Spleen (tissue), 11 donors: ENCODE data around the gene TPPP. TPM values are rescaled to one million over a fixed set of nuclear protein-coding genes. Genes with fewer than 3 reads are reported as not detected.

Experiments used
- DNase-seq: peaks from one replicate; pipeline ENCODE4 v3.0.0-alpha.2; 2020
- H3K27ac ChIP-seq, 8 donors: fragments of 200-600 bp; sonication (generic) in 7 of 8; 1 replicate in 4 of 8; 2 replicates in 4 of 8; pipeline versions ENCODE4 v1.5.0 to v1.8.0; 2016 to 2021; ENCODE audit warnings: inconsistent platforms in 4 of 8, mild to moderate bottlenecking in 4 of 8, moderate library complexity in 1 of 8
- H3K27me3 ChIP-seq, 7 donors: fragments of 200-600 bp; sonication (generic) in 6 of 7; replicated peaks in 1 of 7; 1 replicate in 4 of 7; 2 replicates in 3 of 7; pipeline versions ENCODE4 v1.5.0 to v1.8.0; 2016 to 2021; ENCODE audit warnings: inconsistent platforms in 3 of 7, mild to moderate bottlenecking in 1 of 7
- H3K36me3 ChIP-seq, 6 donors: fragments of 200-600 bp; sonication (generic) in 5 of 6; 1 replicate in 4 of 6; 2 replicates in 2 of 6; pipeline versions ENCODE4 v1.5.0 to v1.8.0; 2016 to 2021; ENCODE audit warnings: inconsistent platforms in 2 of 6
- H3K4me1 ChIP-seq, 6 donors: fragments of 200-600 bp; sonication (generic) in 5 of 6; 1 replicate in 3 of 6; 2 replicates in 3 of 6; pipeline versions ENCODE4 v1.5.0 to v1.8.0; 2016 to 2021; ENCODE audit warnings: inconsistent platforms in 3 of 6
- H3K4me3 ChIP-seq, 8 donors: fragments of 200-600 bp; sonication (generic) in 7 of 8; 1 replicate in 4 of 8; 2 replicates in 4 of 8; pipeline versions ENCODE4 v1.5.0 to v1.8.0; 2016 to 2021; ENCODE audit warnings: inconsistent platforms in 4 of 8, mild to moderate bottlenecking in 4 of 8, moderate library complexity in 2 of 8
- H3K9me3 ChIP-seq, 8 donors: fragments of 200-600 bp; sonication (generic) in 7 of 8; 1 replicate in 4 of 8; 2 replicates in 4 of 8; pipeline versions ENCODE4 v1.5.0 to v1.8.0; 2016 to 2021; ENCODE audit warnings: inconsistent platforms in 4 of 8
- CTCF ChIP-seq, 11 experiments: fragments of 200-600 bp in 7 of 11; fragments of 450-650 bp in 4 of 11; sonication (generic) in 4 of 11; IDR thresholded peaks in 8 of 11; conservative IDR thresholded peaks in 3 of 11; 1 replicate in 7 of 11; 2 replicates in 4 of 11; pipeline versions ENCODE4 v1.4.0 to v1.8.0; 2016 to 2021; ENCODE audit warnings: antibody characterized with exemption in 11 of 11, inconsistent platforms in 4 of 11, mild to moderate bottlenecking in 1 of 11
- POLR2A ChIP-seq, 3 donors: fragments of 450-650 bp; IDR thresholded peaks; one replicate each; pipeline ENCODE4 v1.5.1; 2017; ENCODE audit warnings: antibody characterized with exemption in 3 of 3, mild to moderate bottlenecking in 1 of 3
- POLR2AphosphoS5 ChIP-seq, 3 donors: sonication (generic); formaldehyde crosslinking; IDR thresholded peaks; one replicate each; pipeline ENCODE4 v1.5.1; 2017; ENCODE audit warnings: antibody characterized with exemption in 3 of 3
- WGBS, 5 donors: extraction: QIAGEN DNeasy Blood & Tissue Kit in 3 of 5; methylation state at CpG; one replicate each; pipeline versions ENCODE4 v1.1.5 to v1.1.7; 2013 to 2018; 5-methylcytosine and 5-hydroxymethylcytosine counted together
- intact Hi-C: fragments of 100-400 bp; cut with DNase I; formaldehyde crosslinking; loops from one replicate; pipeline ENCODE4 v1.15.0; 2023; ENCODE audit warnings: low total_unique reads
- polyA plus RNA-seq, 3 donors: library from polyadenylated mRNA; stranded (reverse); fragments of 200-250 nt; gene quantifications; one replicate each; pipeline ENCODE4 v1.2.1, GENCODE V29; 2013
- total RNA-seq, 7 donors: library from RNA; depleted of rRNA in 3 of 7; stranded (reverse); fragments of >200 nt in 3 of 7; fragmentation: NEBNext Ultra II Directional in 4 of 7; extraction: Animal tissue kit (Norgen Biotek cat#: 25700) in 4 of 7; gene quantifications; one replicate each; pipeline versions ENCODE4 v1.1.0 to v1.2.1, GENCODE V29; 2016 to 2021
- donor health status: healthy with polysubstance abuse.
- donor health status: DM: no; HTN: no; CAD: no; lungs with moderate emphysema.
- donor health status: DM: no; HTN: no; CAD: no.
- donor health status: Bipolar disorder and iron deficiency.
- donor health status: healthy.
- donor health status: DM: no; HTN: no; CAD: no.
- donor health status: DM: yes; HTN: yes; CAD: no.

TPPP gene
- total and polyA plus RNA-seq, 10 donors, result 0.30 to 12.2 (median 3.9) TPM

GRCh38 chr5:644509-644908 is 48.6 kb downstream of the TPPP start:
- peak; percentile 41 for DNase-seq
- intact Hi-C loops, result no loop called here
- Histone ChIP-seq H3K4me1 (peaks cover 0 to 14% (median 0%) of the 10 kb centered on the region in 6 donors), H3K9me3 (no peaks in the 10 kb centered on the region), H3K4me3 (peak overlapping the region in 1 of 8 donors; percentile 17), H3K36me3 (peaks cover 0 to 85% (median 40%) of the 10 kb centered on the region in 6 donors), H3K27me3 (no peaks in the 10 kb centered on the region), H3K27ac (no peak overlapping the region)
- TF ChIP-seq POLR2A (IDR thresholded peaks at IDR 0.05), result no peak
- no peak for TF ChIP-seq POLR2AphosphoS5 (IDR thresholded peaks at IDR 0.05)
- TF ChIP-seq CTCF (IDR thresholded peaks at IDR 0.05 in 8 of 11, conservative IDR thresholded peaks at IDR 0.05 in 3 of 11), result no peak
- WGBS, 5 donors, result 84 to 96% (median 90%) methylated on average over 10 to 13 of the region's 13 CpGs

GRCh38 chr5:643811-644271 is 49.3 kb downstream of the TPPP start:
- DNase-seq, result peak; percentile 68
- 58 to 89% (median 82%) methylated on average over 5 to 11 of the region's 11 CpGs for WGBS, 5 donors
- TF ChIP-seq CTCF (IDR thresholded peaks at IDR 0.05 in 8 of 11, conservative IDR thresholded peaks at IDR 0.05 in 3 of 11) (no peak), POLR2A (IDR thresholded peaks at IDR 0.05) (no peak), POLR2AphosphoS5 (IDR thresholded peaks at IDR 0.05) (no peak)
- intact Hi-C loops, result no loop called here
- Histone ChIP-seq H3K4me3 (peak overlapping the region in 1 of 8 donors; percentile 17), H3K27ac (no peak overlapping the region), H3K9me3 (no peaks in the 10 kb centered on the region), H3K4me1 (peaks cover 0 to 14% (median 0%) of the 10 kb centered on the region in 6 donors), H3K27me3 (no peaks in the 10 kb centered on the region), H3K36me3 (peaks cover 0 to 91% (median 47%) of the 10 kb centered on the region in 6 donors)

GRCh38 chr5:643351-643801 is 49.8 kb downstream of the TPPP start:
- H3K27me3 ChIP-seq, result no peaks in the 10 kb centered on the region
- peak in 2 of 3 donors; percentile 8 to 38 for TF ChIP-seq POLR2AphosphoS5 (IDR thresholded peaks at IDR 0.05)
- no peak for TF ChIP-seq CTCF (IDR thresholded peaks at IDR 0.05 in 8 of 11, conservative IDR thresholded peaks at IDR 0.05 in 3 of 11)
- H3K9me3 ChIP-seq, result no peaks in the 10 kb centered on the region
- H3K4me1 ChIP-seq, result peaks cover 0 to 14% (median 0%) of the 10 kb centered on the region in 6 donors
- intact Hi-C loops, result no loop called here
- 90 to 95% (median 91%) methylated on average over 17 to 21 of the region's 21 CpGs for WGBS, 5 donors
- no peak overlapping the region for H3K27ac ChIP-seq
- DNase-seq, result peak; percentile 75
- peaks cover 0 to 96% (median 51%) of the 10 kb centered on the region in 6 donors for H3K36me3 ChIP-seq
- H3K4me3 ChIP-seq, result no peak overlapping the region

- no peak for TF ChIP-seq POLR2A (IDR thresholded peaks at IDR 0.05)
- no peak for TF ChIP-seq POLR2AphosphoS5 (IDR thresholded peaks at IDR 0.05)
- no peak for TF ChIP-seq CTCF (IDR thresholded peaks at IDR 0.05 in 8 of 11, conservative IDR thresholded peaks at IDR 0.05 in 3 of 11)
- intact Hi-C loops, result no loop called here
- Histone ChIP-seq H3K36me3 (peaks cover 6 to 98% (median 55%) of the 10 kb centered on the region in 6 donors), H3K9me3 (no peaks in the 10 kb centered on the region), H3K27ac (no peak overlapping the region), H3K27me3 (no peaks in the 10 kb centered on the region), H3K4me1 (peaks cover 0 to 14% (median 0%) of the 10 kb centered on the region in 6 donors), H3K4me3 (no peak overlapping the region)
- peak; percentile 73 for DNase-seq
- WGBS, 5 donors, result 92 to 98% (median 97%) methylated on average over 5 to 14 of the region's 14 CpGs
Observed at GRCh38 chr5:642481-642880, 50.7 kb downstream of the TPPP start.
